ENCODE measurements around the gene PRSS35. TPM values are rescaled to one million over a fixed set of nuclear protein-coding genes. Genes with fewer than 3 reads are reported as not detected.

The PRSS35 gene
- total RNA-seq, 4 donors from 2014 or later, result 0.29 to 0.65 TPM; not detected in 2

- intact Hi-C loops (cut with DNase I), result no loop called here
- WGBS, result 73% methylated on average over 3 of the region's 3 CpGs
- TF ChIP-seq EP300 (IDR thresholded peaks at IDR 0.05) (no peak), POLR2AphosphoS5 (IDR thresholded peaks at IDR 0.05) (no peak), POLR2A (IDR thresholded peaks at IDR 0.05; ENCODE audit: low read depth) (no peak), CTCF (IDR thresholded peaks at IDR 0.05) (no peak)
- H3K4me1 ChIP-seq, result no peaks in the 10 kb centered on the region
- H3K9me3 ChIP-seq, result no peaks in the 10 kb centered on the region
- no peaks in the 10 kb centered on the region for H3K27me3 ChIP-seq
- H3K27ac ChIP-seq (replicated peaks in 1 of 4), result no peak overlapping the region
- H3K4me3 ChIP-seq, result no peak overlapping the region
- H3K36me3 ChIP-seq, result no peaks in the 10 kb centered on the region
- peak; percentile 89 for DNase-seq (ENCODE audit: extremely low spot score)
These were observed 44.7 kb upstream of the PRSS35 start for GRCh38 chr6:83467620-83468036.

GRCh38 chr6:83470001-83470400 is 42.3 kb upstream of the PRSS35 start:
- no peaks in the 10 kb centered on the region for H3K36me3 ChIP-seq
- no peaks in the 10 kb centered on the region for H3K9me3 ChIP-seq
- intact Hi-C loops (cut with DNase I), result no loop called here
- TF ChIP-seq CTCF (IDR thresholded peaks at IDR 0.05), result no peak
- TF ChIP-seq EP300 (IDR thresholded peaks at IDR 0.05), result no peak
- TF ChIP-seq POLR2A (IDR thresholded peaks at IDR 0.05; ENCODE audit: low read depth), result no peak
- TF ChIP-seq POLR2AphosphoS5 (IDR thresholded peaks at IDR 0.05), result no peak
- no peak overlapping the region for H3K4me3 ChIP-seq
- no peaks in the 10 kb centered on the region for H3K4me1 ChIP-seq
- peak; percentile 45 for DNase-seq (ENCODE audit: extremely low spot score)
- H3K27ac ChIP-seq (replicated peaks in 1 of 4), result no peak overlapping the region
- H3K27me3 ChIP-seq, result no peaks in the 10 kb centered on the region
- 87% methylated on average over 4 of the region's 4 CpGs for WGBS

- DNase-seq (ENCODE audit: extremely low spot score), result peak; percentile 74
- no peak for TF ChIP-seq POLR2A (IDR thresholded peaks at IDR 0.05; ENCODE audit: low read depth)
- no peak for TF ChIP-seq EP300 (IDR thresholded peaks at IDR 0.05)
- no peak for TF ChIP-seq CTCF (IDR thresholded peaks at IDR 0.05)
- no peak for TF ChIP-seq POLR2AphosphoS5 (IDR thresholded peaks at IDR 0.05)
- no peak overlapping the region for H3K4me3 ChIP-seq
- WGBS, result 94% methylated on average over 3 of the region's 3 CpGs
- H3K27ac ChIP-seq (replicated peaks in 1 of 4), result no peak overlapping the region
- no peaks in the 10 kb centered on the region for H3K36me3 ChIP-seq
- intact Hi-C loops (cut with DNase I), result no loop called here
- no peaks in the 10 kb centered on the region for H3K27me3 ChIP-seq
- H3K4me1 ChIP-seq, result no peaks in the 10 kb centered on the region
- H3K9me3 ChIP-seq, result no peaks in the 10 kb centered on the region
These were observed 41.7 kb upstream of the PRSS35 start for GRCh38 chr6:83470587-83470986.

GRCh38 chr6:83472767-83473166 is 39.6 kb upstream of the PRSS35 start:
- H3K9me3 ChIP-seq, result no peaks in the 10 kb centered on the region
- no peak for TF ChIP-seq CTCF (IDR thresholded peaks at IDR 0.05)
- no peak for TF ChIP-seq POLR2A (IDR thresholded peaks at IDR 0.05; ENCODE audit: low read depth)
- TF ChIP-seq POLR2AphosphoS5 (IDR thresholded peaks at IDR 0.05), result no peak
- no peak for TF ChIP-seq EP300 (IDR thresholded peaks at IDR 0.05)
- no peak overlapping the region for H3K27ac ChIP-seq (replicated peaks in 1 of 4)
- DNase-seq (ENCODE audit: extremely low spot score), result no peak
- no peaks in the 10 kb centered on the region for H3K36me3 ChIP-seq
- no peaks in the 10 kb centered on the region for H3K27me3 ChIP-seq
- intact Hi-C loops (cut with DNase I), result no loop called here
- no peak overlapping the region for H3K4me3 ChIP-seq
- H3K4me1 ChIP-seq, result no peaks in the 10 kb centered on the region
- 78% methylated on average over 2 of the region's 2 CpGs for WGBS

- DNase-seq (ENCODE audit: extremely low spot score), result no peak
- intact Hi-C loops (cut with DNase I), result no loop called here
- Histone ChIP-seq H3K9me3 (no peaks in the 10 kb centered on the region), H3K27ac (replicated peaks in 1 of 4) (no peak overlapping the region), H3K36me3 (no peaks in the 10 kb centered on the region), H3K4me3 (no peak overlapping the region), H3K27me3 (no peaks in the 10 kb centered on the region), H3K4me1 (no peaks in the 10 kb centered on the region)
- TF ChIP-seq CTCF (IDR thresholded peaks at IDR 0.05) (no peak), EP300 (IDR thresholded peaks at IDR 0.05) (no peak), POLR2AphosphoS5 (IDR thresholded peaks at IDR 0.05) (no peak), POLR2A (IDR thresholded peaks at IDR 0.05; ENCODE audit: low read depth) (no peak)
- 72% methylated on average over 4 of the region's 4 CpGs for WGBS
These were observed 38.0 kb upstream of the PRSS35 start for GRCh38 chr6:83474309-83474708.

All from esophagus muscularis mucosa (tissue), 4 donors.